Central memory CD8-positive, alpha-beta T cell (primary cell): ENCODE data around the gene CHCHD6.

Source experiments
- ATAC-seq: fragments of 150-1000 bp; cut with Tn5 transposase; replicated peaks from 2 replicates; pipeline ENCODE4 v1.10.0; 2022; ENCODE audit warnings: mild to moderate bottlenecking, moderate FRiP score, moderate number of reproducible peaks; ENCODE audit not compliant: poor library complexity, severe bottlenecking; ENCODE audit errors: extremely low read depth
- DNase-seq, 2 donors: peaks; one replicate each; pipeline ENCODE4 v3.0.0; 2021; ENCODE audit warnings: low spot score in 2 of 2
- H3K27ac Mint-ChIP-seq: one replicate; pipeline ENCODE4 v1.8.0; 2022; ENCODE audit warnings: low read depth, mild to moderate bottlenecking, moderate library complexity, mixed read lengths
- H3K27me3 Mint-ChIP-seq: one replicate; pipeline ENCODE4 v1.8.0; 2022; ENCODE audit warnings: mixed read lengths
- H3K36me3 Mint-ChIP-seq: one replicate; pipeline ENCODE4 v1.8.0; 2022; ENCODE audit warnings: mild to moderate bottlenecking, moderate library complexity, mixed read lengths; ENCODE audit not compliant: insufficient read depth
- H3K4me1 Mint-ChIP-seq: one replicate; pipeline ENCODE4 v1.8.0; 2022; ENCODE audit warnings: mixed read lengths
- H3K4me3 Mint-ChIP-seq: one replicate; pipeline ENCODE4 v1.8.0; 2022; ENCODE audit warnings: mild to moderate bottlenecking, moderate library complexity, mixed read lengths
- H3K9me3 Mint-ChIP-seq: one replicate; pipeline ENCODE4 v1.8.0; 2022; ENCODE audit warnings: mixed read lengths

The CHCHD6 gene

GRCh38 chr3:126992776-126993175 is 288.7 kb downstream of the CHCHD6 start:
- ATAC-seq, result no peak
- no peak overlapping the region for H3K27ac Mint-ChIP-seq

GRCh38 chr3:126993436-126993835 is 289.4 kb downstream of the CHCHD6 start:
- peaks cover 10% of the 10 kb centered on the region for H3K4me1 Mint-ChIP-seq
- no peaks in the 10 kb centered on the region for H3K27me3 Mint-ChIP-seq
- ATAC-seq, result no peak
- DNase-seq, result no peak
- no peaks in the 10 kb centered on the region for H3K9me3 Mint-ChIP-seq
- H3K36me3 Mint-ChIP-seq, result peaks cover 12% of the 10 kb centered on the region
- no peak overlapping the region for H3K27ac Mint-ChIP-seq
- H3K4me3 Mint-ChIP-seq, result no peak overlapping the region

More at GRCh38 chr3:126992776-126993175, 288.7 kb downstream of the CHCHD6 start:
- Mint-ChIP-seq H3K4me1 (peaks cover 4% of the 10 kb centered on the region), H3K9me3 (no peaks in the 10 kb centered on the region), H3K27me3 (no peaks in the 10 kb centered on the region), H3K4me3 (no peak overlapping the region), H3K36me3 (peaks cover 9% of the 10 kb centered on the region)
- DNase-seq, result no peak

GRCh38 chr3:126994661-126995245 is 290.7 kb downstream of the CHCHD6 start:
- Mint-ChIP-seq H3K4me1 (peaks cover 10% of the 10 kb centered on the region), H3K36me3 (peaks cover 7% of the 10 kb centered on the region), H3K27me3 (no peaks in the 10 kb centered on the region), H3K4me3 (no peak overlapping the region), H3K9me3 (no peaks in the 10 kb centered on the region), H3K27ac (no peak overlapping the region)
- ATAC-seq (no peak), DNase-seq (no peak)

- H3K4me3 Mint-ChIP-seq, result no peak overlapping the region
- no peak for DNase-seq
- H3K27me3 Mint-ChIP-seq, result no peaks in the 10 kb centered on the region
- H3K4me1 Mint-ChIP-seq, result peaks cover 10% of the 10 kb centered on the region
- H3K36me3 Mint-ChIP-seq, result peaks cover 7% of the 10 kb centered on the region
- H3K9me3 Mint-ChIP-seq, result no peaks in the 10 kb centered on the region
- no peak for ATAC-seq
- H3K27ac Mint-ChIP-seq, result no peak overlapping the region
Measured at GRCh38 chr3:126995254-126995780, 291.3 kb downstream of the CHCHD6 start.

GRCh38 chr3:126995926-126996512 is 292.0 kb downstream of the CHCHD6 start:
- Mint-ChIP-seq H3K27ac (no peak overlapping the region), H3K4me3 (no peak overlapping the region)

GRCh38 chr3:126996905-126997304 is 292.9 kb downstream of the CHCHD6 start:
- Mint-ChIP-seq H3K27ac (no peak overlapping the region), H3K9me3 (no peaks in the 10 kb centered on the region), H3K36me3 (peaks cover 7% of the 10 kb centered on the region), H3K27me3 (no peaks in the 10 kb centered on the region), H3K4me1 (peaks cover 10% of the 10 kb centered on the region), H3K4me3 (no peak overlapping the region)
- DNase-seq, result no peak
- ATAC-seq, result no peak

More at GRCh38 chr3:126995926-126996512, 292.0 kb downstream of the CHCHD6 start:
- Mint-ChIP-seq H3K4me1 (peaks cover 10% of the 10 kb centered on the region), H3K36me3 (peaks cover 7% of the 10 kb centered on the region), H3K27me3 (no peaks in the 10 kb centered on the region), H3K9me3 (no peaks in the 10 kb centered on the region)
- ATAC-seq, result no peak
- no peak for DNase-seq

- Mint-ChIP-seq H3K4me1 (peaks cover 10% of the 10 kb centered on the region), H3K4me3 (no peak overlapping the region), H3K27me3 (no peaks in the 10 kb centered on the region), H3K9me3 (no peaks in the 10 kb centered on the region), H3K36me3 (peaks cover 6% of the 10 kb centered on the region), H3K27ac (no peak overlapping the region)
- ATAC-seq, result no peak
- DNase-seq, result no peak
Measured at GRCh38 chr3:126997455-126998038, 293.5 kb downstream of the CHCHD6 start.

- peaks cover 10% of the 10 kb centered on the region for H3K4me1 Mint-ChIP-seq
- no peaks in the 10 kb centered on the region for H3K9me3 Mint-ChIP-seq
- no peak for DNase-seq
- no peaks in the 10 kb centered on the region for H3K27me3 Mint-ChIP-seq
- H3K4me3 Mint-ChIP-seq, result no peak overlapping the region
- peaks cover 6% of the 10 kb centered on the region for H3K36me3 Mint-ChIP-seq
- H3K27ac Mint-ChIP-seq, result no peak overlapping the region
- no peak for ATAC-seq
Measured at GRCh38 chr3:126998320-126998719, 294.3 kb downstream of the CHCHD6 start.

- H3K36me3 Mint-ChIP-seq, result peaks cover 6% of the 10 kb centered on the region
- H3K9me3 Mint-ChIP-seq, result no peaks in the 10 kb centered on the region
- H3K27me3 Mint-ChIP-seq, result no peaks in the 10 kb centered on the region
- H3K27ac Mint-ChIP-seq, result no peak overlapping the region
- no peak for DNase-seq
- no peak for ATAC-seq
- peaks cover 8% of the 10 kb centered on the region for H3K4me1 Mint-ChIP-seq
- H3K4me3 Mint-ChIP-seq, result no peak overlapping the region
Measured at GRCh38 chr3:126998728-126999127, 294.7 kb downstream of the CHCHD6 start.

- DNase-seq (no peak), ATAC-seq (no peak)
- Mint-ChIP-seq H3K36me3 (peaks cover 6% of the 10 kb centered on the region), H3K9me3 (no peaks in the 10 kb centered on the region), H3K4me1 (peaks cover 6% of the 10 kb centered on the region), H3K4me3 (no peak overlapping the region), H3K27ac (no peak overlapping the region), H3K27me3 (no peaks in the 10 kb centered on the region)
Measured at GRCh38 chr3:126999383-126999782, 295.3 kb downstream of the CHCHD6 start.

GRCh38 chr3:127000119-127000518 is 296.1 kb downstream of the CHCHD6 start:
- Mint-ChIP-seq H3K4me3 (no peak overlapping the region), H3K36me3 (peaks cover 6% of the 10 kb centered on the region), H3K27me3 (no peaks in the 10 kb centered on the region), H3K27ac (no peak overlapping the region), H3K4me1 (peaks cover 6% of the 10 kb centered on the region), H3K9me3 (no peaks in the 10 kb centered on the region)
- ATAC-seq (no peak), DNase-seq (no peak)

GRCh38 chr3:127000761-127001160 is 296.7 kb downstream of the CHCHD6 start:
- H3K9me3 Mint-ChIP-seq, result no peaks in the 10 kb centered on the region
- H3K27me3 Mint-ChIP-seq, result no peaks in the 10 kb centered on the region
- peaks cover 6% of the 10 kb centered on the region for H3K4me1 Mint-ChIP-seq
- DNase-seq (no peak), ATAC-seq (no peak)
- no peak overlapping the region for H3K27ac Mint-ChIP-seq
- H3K36me3 Mint-ChIP-seq, result peaks cover 6% of the 10 kb centered on the region
- H3K4me3 Mint-ChIP-seq, result no peak overlapping the region
